GDM1 (cell line): ENCODE data around the gene IL23R.

Source experiments
- DNase-seq: peaks from one replicate; lab custom pipeline; 2025; lab: John Stamatoyannopoulos, UW

IL23R gene

DNA sequence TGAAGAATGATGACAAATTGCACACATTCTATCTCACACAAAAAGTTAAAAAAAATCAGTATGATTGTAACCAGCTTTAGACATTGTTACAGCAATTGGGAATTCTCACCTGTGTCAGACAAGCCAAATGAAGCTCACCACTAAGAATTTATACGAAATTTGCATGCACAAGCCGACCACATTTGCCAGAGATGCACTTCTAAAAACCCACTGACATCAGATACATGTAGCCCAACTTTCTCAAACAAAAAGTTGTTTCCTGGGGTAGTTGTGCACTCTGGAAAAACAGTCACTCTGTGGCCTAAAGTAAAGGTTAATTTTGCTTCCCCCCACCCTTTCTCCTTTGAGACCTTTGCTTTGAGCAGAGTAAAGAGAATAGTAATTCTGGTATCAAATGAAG is 73.5 kb downstream of the IL23R start:
- DNase-seq = no peak

DNA sequence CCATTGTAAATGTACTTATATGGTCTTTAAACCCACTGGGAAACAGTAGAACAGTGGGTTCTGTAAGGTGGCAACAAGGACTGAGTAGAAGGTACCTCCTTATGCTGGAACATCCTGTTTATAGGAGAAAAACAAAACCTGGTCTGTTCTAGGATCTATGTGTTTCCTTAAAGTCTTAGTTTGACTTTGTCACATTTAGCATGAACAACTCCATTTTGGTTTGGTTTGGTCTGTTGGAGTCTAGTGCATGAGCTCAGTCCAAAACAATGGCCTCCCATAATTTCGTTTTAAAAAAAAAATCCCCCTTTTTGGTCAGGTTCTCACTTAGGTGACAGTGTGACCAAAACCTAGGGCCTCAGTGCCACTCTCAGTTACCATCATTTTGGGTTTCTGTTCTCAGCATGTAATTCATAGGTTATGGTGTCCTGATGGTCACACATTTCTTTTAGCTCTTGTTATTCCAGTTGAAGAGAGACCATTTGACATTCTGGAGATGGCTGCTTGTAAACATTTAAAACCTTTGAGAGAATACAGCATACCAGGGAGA is 75.0 kb downstream of the IL23R start:
- DNase-seq = no peak

DNA sequence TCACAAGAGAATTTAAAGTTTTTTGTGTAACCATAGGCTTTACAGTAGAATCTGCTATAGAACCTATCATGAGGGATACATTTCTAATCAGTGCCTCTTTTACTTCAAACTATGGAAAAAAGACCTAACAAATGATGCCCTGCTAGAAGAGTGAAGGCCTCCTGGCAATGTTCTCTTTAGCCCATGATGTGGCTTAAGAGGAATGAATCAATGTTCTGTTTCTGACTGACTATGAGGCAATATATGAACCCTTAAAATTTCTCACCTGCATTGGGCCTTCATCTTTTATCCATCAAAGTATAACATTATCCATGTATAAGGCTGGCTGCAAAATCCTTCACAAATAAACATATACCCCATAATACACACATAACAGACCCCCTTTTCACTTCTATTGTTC is 75.8 kb downstream of the IL23R start:
- DNase-seq = no peak

DNA sequence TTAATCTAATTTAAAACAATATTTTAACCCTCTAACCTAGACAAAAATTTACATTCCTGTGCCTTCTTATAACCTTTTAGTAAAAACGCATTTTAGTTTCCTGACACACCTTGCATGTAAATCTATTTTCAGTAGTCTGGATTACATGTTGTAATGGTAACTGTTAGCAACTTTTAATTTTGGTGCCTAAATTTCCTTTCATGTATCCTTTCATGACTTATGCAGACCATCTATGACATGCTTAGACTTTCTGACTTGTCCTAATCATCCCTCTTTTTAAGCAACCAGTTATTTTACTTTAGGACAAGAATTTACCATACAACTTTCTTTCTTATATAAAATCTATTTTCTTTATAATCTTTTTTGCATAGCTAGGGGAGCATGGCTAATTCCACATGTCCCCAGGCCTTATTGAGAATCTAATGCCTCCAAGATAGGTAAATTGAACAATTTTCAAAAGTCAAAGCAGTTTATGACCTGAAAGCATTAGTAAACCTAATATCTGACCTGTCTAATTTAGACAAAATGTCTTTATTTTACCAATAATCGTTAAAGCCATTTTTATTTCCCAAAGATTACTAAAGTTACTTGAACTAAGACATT is 83.9 kb downstream of the IL23R start:
- no peak for DNase-seq

DNA sequence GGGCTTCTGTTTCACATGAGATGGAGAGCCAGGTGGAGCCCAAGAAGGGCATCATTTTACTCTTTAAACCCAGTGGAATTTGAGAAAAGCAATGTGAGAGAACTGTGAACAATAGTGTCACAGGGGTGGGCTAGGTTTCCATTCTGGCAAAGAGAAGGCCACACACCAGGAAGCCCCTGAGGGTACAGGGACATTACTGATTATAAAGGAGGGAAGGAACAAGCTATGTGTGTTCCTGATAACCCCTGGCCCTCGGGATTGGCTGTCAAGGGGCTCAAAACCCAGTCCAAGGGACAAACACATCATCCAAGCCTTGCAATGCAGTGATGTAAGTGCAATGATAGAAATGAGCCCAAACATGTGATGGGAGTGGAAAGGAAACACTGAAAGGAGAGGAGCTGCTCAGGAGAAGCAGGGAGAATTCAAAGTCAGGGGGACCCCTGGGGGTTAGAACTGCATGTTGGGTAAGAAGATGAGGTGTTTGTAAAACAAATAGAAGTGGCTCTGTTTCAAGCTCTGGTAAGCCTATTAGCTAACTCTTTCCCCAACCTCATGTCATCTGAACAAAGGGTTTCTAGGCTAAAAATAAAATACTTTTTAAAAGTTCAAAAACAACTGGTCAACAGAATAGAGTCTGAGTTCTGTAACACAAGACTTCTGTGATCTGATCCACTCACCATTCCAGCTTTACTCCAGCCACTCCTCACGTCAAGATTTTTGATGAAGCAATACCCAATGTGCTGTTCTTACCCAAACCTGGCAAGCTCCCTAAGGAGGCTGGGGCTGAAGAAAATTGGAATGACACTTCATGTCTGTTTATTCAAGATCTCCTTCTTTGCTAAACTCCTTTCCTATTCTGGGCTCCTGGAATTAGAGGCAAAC is 90.3 kb downstream of the IL23R start:
- no peak for DNase-seq

DNA sequence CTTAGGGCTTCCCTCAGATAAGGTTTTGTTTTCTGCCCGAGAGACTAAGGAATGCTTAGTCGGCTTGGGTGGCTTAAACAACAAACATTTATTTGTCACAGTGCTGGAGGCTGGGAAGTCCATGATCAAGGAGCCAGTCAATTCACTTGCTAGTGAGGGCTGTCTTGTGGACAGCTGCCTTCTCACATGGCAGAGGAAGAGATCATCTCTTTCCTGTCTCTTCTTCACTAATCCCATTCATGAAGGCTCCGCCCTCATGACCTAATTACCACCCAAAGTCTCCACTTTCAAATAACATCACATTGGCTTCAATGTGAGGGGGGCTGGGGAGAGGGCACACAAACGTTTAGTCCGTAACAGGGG is 90.9 kb downstream of the IL23R start:
- no peak for DNase-seq

DNA sequence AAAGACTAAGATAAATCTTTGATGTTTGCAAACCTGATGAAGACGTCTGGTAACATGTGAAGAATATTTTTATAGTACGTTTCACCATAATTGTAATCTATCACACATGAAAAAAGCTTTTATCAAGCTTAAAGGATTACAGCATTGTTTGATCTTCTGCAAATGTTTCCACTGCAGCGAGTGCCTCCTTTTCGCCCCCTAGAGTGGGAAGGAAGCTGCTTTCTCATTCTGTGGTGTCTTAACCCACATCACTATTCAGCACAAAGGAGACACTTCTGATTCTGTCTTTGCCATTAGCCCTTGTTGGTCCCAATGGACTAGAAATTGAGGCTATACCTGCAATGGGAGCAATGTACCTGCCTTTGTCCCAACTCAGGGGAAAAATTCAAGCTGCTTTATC is 95.4 kb downstream of the IL23R start:
- DNase-seq = no peak

DNA sequence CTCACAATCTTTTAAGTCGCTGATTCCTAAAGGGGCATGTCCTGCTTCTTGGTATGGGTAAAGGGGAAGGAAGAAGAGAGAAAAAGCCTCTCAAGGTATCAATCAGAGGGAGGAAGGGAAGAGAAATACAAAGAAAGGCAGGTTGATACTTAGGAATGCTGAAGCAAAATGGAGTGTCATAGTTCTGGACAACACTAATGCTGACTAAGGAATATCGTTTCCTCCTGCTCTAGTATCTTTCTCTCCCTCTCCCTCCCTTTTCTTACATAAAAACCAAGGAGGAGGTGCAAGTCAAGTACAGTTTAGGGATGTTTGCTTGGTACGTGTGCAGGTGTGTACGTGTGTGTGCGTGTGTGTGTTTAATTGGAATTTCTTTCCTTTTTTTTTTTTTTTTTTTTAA is 96.5 kb downstream of the IL23R start:
- DNase-seq = no peak

DNA sequence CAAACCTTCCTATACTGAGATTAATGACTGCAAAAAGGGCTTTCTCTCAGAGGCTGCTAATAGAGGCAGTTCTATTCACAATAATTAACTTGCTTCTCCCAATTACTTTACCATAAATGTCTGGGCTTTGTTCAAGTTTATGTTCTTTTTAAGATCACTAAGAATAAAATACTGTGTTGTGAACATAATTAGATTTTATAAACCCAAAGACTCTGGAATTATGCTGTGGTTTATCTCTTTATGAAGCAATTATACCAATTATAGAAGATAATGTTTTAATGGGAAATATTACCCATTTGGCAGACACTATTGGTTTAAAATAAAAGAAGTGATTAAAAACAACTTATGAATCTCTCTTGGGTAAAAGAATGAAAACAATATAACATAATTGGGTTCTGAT is 97.9 kb downstream of the IL23R start:
- DNase-seq = no peak

DNA sequence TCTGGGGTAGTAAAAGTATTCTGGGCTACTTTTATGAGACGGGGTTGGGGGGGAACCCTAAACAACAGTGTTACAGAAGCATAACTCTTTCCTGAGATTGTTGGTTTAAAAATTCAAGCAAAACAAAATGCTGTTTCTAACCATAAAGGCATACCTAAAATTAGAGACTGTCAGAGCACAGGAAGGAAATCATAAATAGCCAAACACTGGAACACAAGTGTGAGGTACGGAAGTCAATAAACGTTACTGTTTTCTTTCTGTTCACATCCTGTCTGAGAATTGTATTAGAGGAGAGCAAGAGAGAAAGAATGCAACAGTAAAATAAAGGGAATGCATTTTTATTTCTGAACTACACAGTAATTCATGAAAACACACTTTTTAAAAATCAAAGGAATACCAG is 98.6 kb downstream of the IL23R start:
- DNase-seq = no peak

DNA sequence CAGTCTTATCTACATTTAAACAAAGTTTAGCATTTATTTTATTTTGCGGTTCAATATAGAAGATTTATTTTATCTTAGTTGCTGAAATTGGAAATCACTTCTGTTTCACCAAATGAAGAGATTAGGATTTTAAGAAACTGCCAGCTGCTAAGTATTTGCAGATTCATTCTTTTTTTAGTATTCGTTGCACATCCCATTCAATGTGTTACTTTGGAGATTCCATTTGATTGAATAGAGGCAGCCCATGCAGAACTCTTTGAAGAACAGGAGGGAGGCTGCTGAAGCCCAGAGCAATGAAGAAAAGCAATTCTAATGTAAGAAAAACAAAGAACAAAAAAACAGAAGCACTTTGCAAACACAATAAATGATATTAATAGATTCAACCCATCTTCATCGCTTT is 102.8 kb downstream of the IL23R start:
- DNase-seq = no peak

DNA sequence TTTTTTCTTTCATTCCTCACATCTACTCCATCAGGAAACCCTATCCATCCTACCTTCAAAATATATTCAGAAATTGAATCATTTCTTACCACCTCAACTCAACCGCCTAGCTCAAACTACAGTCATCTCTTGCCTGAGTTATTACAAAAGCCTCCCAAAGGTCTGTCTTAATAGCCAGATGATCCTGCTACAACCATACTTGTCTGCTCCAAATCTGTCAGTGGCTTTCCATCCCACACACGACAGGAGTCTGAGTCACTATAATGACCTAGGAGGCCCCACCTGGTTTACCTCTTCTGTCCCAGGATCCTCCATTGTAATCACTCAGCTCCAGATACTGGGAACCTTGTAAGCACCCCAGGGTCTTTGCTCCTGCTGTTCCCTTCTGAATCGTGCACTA is 104.3 kb downstream of the IL23R start:
- DNase-seq = no peak

DNA sequence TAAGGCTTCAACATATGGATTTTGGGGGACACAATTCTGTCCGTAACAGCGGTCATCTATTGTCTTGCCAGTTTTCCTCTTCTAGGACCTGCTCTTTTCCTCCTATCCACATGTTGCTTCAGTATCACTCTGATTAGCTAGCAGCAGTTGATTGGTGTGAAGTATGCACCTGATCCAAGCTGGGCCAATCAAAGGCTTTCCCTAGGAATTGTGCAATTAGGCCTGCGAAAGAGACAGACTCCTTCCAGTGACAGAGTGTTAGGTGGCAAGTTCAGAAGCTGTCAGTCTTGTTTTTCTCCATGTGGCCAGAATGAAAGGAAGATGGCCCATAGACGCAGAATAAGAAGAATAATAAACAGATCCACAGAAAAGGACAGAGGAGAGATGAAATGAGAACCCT is 107.3 kb downstream of the IL23R start:
- no peak for DNase-seq

DNA sequence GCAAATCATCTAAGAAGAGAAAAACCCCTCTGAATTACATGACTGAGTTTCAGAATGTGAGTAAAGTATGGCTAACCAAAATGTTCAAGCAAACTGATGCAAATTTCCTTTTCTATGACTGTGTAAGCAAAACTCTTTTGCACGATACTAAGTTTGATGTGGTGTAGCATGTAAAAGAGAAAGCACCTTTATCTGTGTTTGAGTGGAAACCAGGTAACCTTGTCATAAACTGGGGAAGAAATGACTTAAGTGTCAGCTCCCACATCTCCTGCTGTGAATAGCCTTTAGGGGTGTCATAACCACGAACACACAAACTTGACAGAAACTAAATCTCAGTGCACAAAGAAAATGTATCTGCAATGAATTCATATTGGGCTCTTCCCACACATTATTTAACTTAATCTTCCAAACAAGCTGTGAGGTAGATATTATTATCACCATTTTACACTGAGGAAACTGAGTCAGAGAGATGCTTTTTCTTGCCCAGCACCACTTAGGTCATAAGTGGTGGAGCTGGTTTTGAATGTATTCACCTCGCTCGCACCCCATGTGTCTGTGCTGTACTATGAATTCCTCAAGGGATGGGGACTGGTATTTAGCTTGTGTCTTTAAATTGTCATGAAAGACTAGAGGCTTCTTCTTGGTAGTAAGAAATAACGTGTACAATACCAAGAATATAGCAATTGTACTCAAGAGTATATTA is 108.5 kb downstream of the IL23R start:
- no peak for DNase-seq

DNA sequence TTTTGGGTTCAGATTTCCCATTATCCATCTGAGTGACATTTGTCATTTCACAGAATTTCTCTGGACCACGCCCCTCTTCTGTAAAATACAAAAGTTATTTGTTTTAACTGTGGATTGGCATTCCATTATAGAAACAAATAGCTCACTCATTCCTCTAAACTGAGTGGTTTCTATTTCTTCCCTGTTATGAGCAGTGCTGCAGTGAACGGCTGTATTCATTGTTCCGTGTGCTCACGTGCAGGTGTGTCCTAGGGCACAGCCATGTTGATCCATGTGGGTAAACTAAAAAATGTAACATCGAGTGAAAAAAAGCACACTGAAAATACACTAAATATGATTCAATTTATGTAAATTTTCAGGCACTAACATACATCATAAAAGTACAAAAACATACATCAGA is 114.4 kb downstream of the IL23R start:
- no peak for DNase-seq

DNA sequence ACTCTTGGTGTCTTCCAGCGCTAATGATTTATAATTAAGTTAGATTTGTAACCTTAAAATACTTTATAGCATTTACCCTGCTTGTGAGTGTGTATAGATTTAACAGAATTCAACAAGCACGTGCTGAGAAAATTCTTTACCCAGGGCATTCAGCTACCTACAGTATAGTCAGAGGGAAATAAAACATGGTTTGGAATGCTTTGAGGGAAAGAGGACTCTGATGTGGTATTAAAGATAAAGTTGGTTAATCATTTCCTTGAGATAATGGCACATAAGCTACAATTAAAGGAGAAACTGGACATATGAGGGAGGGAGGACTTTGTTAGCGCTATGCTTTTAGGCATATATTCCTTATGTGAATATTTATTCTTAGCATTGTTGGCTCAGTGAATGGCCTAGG is 115.0 kb downstream of the IL23R start:
- no peak for DNase-seq

DNA sequence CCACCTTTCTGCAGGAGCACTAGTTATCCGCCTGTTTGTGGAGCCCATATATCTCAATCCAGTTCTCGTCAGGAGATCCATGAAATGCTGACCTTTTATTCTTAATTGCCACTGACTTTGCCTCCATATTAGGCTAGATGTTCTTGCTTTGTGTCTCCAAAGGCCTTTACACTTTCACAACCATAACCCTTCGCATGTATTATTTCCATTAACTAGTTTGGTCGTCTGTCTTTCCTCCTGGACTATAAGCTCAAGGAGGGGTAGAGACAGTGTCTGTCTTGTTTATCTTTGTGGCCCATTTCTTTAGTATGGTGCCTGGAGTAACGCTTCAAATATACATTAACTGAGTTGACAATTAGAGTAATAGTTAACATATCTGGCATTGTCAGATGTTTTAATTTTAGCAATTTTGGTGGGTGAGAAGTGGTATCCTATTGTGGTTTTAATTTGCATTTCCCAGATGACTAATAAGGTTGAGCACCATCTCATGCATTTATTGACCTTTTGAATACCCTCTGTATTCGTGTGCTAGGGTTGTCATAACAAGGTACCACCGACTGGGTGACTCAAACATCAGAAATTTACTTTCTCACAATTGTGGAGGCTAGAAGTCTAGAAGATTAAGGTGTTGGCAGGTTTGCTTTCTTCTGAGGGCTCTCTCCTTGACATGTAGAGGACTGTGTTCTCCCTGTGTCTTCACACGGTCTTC is 119.7 kb downstream of the IL23R start:
- no peak for DNase-seq

DNA sequence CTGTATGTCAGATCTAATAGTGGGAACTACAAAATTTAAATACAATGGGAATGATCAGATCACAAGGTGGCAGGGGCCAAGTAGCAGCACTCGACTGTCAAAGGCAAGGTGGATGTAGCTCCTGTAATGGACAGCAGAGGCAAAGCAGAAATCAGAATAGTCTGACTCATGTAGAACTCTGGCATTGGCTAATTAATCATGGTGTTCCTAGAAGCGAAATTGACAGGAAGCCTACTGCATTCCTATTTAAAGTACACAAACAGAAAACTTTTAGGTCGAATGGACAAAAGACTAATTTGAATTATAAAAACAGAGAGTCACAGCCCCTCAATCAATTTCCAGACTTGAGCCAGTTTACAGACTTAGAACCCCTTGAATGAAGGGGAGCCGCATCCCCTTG is 124.0 kb downstream of the IL23R start:
- no peak for DNase-seq

DNA sequence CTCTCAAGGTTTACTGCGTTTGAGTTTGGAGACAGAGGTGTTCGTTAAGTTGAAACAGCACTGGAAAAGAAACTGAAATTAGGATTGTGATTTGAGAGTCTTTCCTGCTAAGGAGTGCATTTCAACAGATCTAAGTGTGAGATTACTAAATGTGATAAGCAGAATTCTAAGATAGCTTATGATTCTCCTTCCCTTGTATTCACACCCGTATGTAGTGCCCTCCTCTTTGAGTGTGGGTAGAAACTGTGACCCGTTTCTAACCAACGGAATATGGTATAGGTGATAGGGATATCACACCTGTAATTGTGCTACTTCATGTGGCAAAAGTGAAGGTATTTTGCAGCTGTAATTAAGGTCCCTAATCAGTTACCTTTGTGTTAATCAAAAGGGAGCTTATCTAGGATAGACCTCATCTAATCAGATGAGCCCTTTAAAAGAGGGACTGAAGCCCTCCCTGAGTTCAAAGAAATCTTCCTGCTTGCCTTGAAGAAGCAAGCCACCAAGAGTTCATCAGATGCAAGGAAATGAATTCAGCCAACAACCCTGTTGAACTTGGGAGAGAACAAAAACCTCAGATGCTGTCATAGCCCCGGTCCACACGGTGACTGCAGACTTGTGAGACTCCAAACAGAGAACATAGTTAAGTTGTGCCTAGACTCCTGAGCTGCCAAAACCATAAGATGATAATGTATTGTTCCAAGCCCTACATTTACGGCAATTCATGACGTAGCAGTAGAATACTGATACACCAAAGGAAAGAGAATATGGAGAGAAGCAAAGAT is 128.8 kb downstream of the IL23R start:
- no peak for DNase-seq

DNA sequence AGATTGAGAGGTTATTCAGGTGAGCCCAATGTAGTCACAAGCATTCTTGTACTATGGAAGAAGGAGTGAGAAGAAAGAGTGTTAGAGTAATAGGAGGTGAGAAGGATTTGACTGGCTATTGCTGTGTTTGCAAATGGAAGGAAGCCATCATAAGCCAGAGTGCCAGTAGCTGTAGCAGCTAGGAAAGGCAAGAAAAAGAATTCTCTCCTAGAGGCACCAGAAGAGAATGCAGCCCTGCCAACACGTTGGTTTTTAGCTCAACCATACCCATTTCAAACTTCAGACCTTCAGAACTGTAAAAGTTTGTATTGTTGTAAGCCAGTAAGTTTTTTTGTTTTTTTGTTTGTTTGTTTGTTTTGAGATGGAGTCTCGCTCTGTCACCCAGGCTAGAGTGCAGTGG is 132.5 kb downstream of the IL23R start:
- no peak for DNase-seq

DNA sequence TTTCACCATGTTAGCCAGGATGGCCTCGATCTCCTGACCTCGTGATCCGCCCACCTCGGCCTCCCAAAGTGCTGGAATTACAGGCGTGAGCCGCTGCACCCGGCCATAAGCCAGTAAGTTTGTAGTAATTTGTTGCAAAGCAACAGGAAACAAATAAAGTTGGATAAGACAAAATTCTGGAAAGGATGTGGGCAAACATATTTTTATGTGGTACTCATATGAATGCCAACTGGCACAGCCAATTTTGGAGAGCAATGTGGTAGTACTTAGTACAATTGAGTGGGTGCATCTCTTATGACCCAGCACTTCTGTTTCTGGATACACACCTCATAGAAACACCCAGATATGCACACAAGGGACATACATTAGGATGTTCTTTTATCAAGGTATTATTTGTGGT is 133.0 kb downstream of the IL23R start:
- no peak for DNase-seq

DNA sequence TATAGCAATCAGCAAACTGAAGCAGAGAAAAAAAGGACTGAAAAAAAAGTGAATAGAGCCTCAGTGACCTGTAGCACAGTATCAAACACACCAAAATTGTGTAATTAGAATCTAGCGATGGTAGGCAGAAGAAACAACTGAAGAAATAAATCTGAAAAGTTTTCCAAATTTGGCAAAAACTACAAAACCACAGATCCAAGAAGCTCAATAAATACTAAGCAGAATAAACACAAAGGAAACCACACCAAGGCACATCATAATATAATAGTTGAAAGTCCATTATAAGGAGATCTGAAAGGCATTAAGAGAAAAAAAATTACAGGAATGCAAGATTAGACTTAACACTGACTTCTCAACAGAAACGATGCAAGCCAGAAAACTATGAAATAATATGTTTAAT is 134.3 kb downstream of the IL23R start:
- no peak for DNase-seq
